ENCODE measurements around the gene TACR1. TPM values are rescaled to one million over a fixed set of nuclear protein-coding genes. Genes with fewer than 3 reads are reported as not detected.

TACR1 gene
- total and polyA plus RNA-seq, 2 donors (not counting 1 experiment from before 2014, with no cell fraction given): 0.01 to 0.05 TPM

- Mint-ChIP-seq H3K4me3 (no peak overlapping the region), H3K4me1 (no peaks in the 10 kb centered on the region), H3K27ac (no peak overlapping the region), H3K27me3 (no peaks in the 10 kb centered on the region), H3K9me3 (ENCODE audit: insufficient read depth) (no peaks in the 10 kb centered on the region)
- Histone ChIP-seq H3K36me3 (replicated peaks in 1 of 2; ENCODE audit: control extremely low read depth in 1 of 2, control insufficient read depth in 1 of 2, extremely low read depth in 1 of 2, insufficient read depth in 2 of 2, low read length in 1 of 2) (no peaks in the 10 kb centered on the region), H3K79me2 (ENCODE audit: control insufficient read depth, insufficient read depth, low read length) (no peaks in the 10 kb centered on the region), H3K9me3 (ENCODE audit: control extremely low read depth in 1 of 3, control insufficient read depth in 2 of 3, insufficient read depth in 1 of 3, low read length in 2 of 3) (no peaks in the 10 kb centered on the region), H2AFZ (ENCODE audit: insufficient read depth, low read depth, low read length, poor library complexity, severe bottlenecking) (no peak overlapping the region), H4K20me1 (ENCODE audit: control insufficient read depth, insufficient read depth, low read length, poor library complexity, severe bottlenecking) (no peaks in the 10 kb centered on the region), H3K27ac (ENCODE audit: low read length in 2 of 2) (no peak overlapping the region), H3K4me2 (replicated peaks; ENCODE audit: low read depth, low read length, poor library complexity, severe bottlenecking) (no peak overlapping the region), H3K9ac (ENCODE audit: low read length) (no peak overlapping the region), H3K4me3 (ENCODE audit: control extremely low read depth in 1 of 5, extremely low read depth in 1 of 5, insufficient read depth in 1 of 5, low read depth in 2 of 5, low read length in 4 of 5) (no peak overlapping the region), H3K4me1 (ENCODE audit: control insufficient read depth in 2 of 2, insufficient read depth in 2 of 2, low read length in 2 of 2) (no peaks in the 10 kb centered on the region), H3K27me3 (replicated peaks in 1 of 4; ENCODE audit: control extremely low read depth in 1 of 4, control insufficient read depth in 3 of 4, insufficient read depth in 4 of 4, low read length in 3 of 4) (no peaks in the 10 kb centered on the region)
- POLR2A ChIA-PET: no interaction called here
- intact Hi-C loops (cut with micrococcal nuclease): no loop called here
- TF ChIP-seq EZH2 (IDR thresholded peaks at IDR 0.05; ENCODE audit: borderline replicate concordance, insufficient read depth, low read depth, low read length, poor library complexity, severe bottlenecking): no peak
- no peak for TF ChIP-seq CTCF (IDR thresholded peaks at IDR 0.05)
- no peak for ATAC-seq (ENCODE audit: low read depth)
- CTCF ChIA-PET: no interaction called here
- no peak for DNase-seq
- WGBS (ENCODE audit: insufficient coverage): 90% methylated on average over 4 of the region's 6 CpGs
These were observed 168.1 kb downstream of the TACR1 start for GRCh38 chr2:75031171-75031570.

GRCh38 chr2:75030218-75031009, 168.9 kb downstream of the TACR1 start:
- Histone ChIP-seq H3K4me3 (ENCODE audit: control extremely low read depth in 1 of 5, extremely low read depth in 1 of 5, insufficient read depth in 1 of 5, low read depth in 2 of 5, low read length in 4 of 5) (no peak overlapping the region), H3K79me2 (ENCODE audit: control insufficient read depth, insufficient read depth, low read length) (no peaks in the 10 kb centered on the region), H3K27me3 (replicated peaks in 1 of 4; ENCODE audit: control extremely low read depth in 1 of 4, control insufficient read depth in 3 of 4, insufficient read depth in 4 of 4, low read length in 3 of 4) (no peaks in the 10 kb centered on the region), H3K4me1 (ENCODE audit: control insufficient read depth in 2 of 2, insufficient read depth in 2 of 2, low read length in 2 of 2) (no peaks in the 10 kb centered on the region), H3K27ac (ENCODE audit: low read length in 2 of 2) (no peak overlapping the region), H4K20me1 (ENCODE audit: control insufficient read depth, insufficient read depth, low read length, poor library complexity, severe bottlenecking) (no peaks in the 10 kb centered on the region), H2AFZ (ENCODE audit: insufficient read depth, low read depth, low read length, poor library complexity, severe bottlenecking) (no peak overlapping the region), H3K9me3 (ENCODE audit: control extremely low read depth in 1 of 3, control insufficient read depth in 2 of 3, insufficient read depth in 1 of 3, low read length in 2 of 3) (no peaks in the 10 kb centered on the region), H3K4me2 (replicated peaks; ENCODE audit: low read depth, low read length, poor library complexity, severe bottlenecking) (no peak overlapping the region), H3K9ac (ENCODE audit: low read length) (no peak overlapping the region), H3K36me3 (replicated peaks in 1 of 2; ENCODE audit: control extremely low read depth in 1 of 2, control insufficient read depth in 1 of 2, extremely low read depth in 1 of 2, insufficient read depth in 2 of 2, low read length in 1 of 2) (no peaks in the 10 kb centered on the region)
- Mint-ChIP-seq H3K27ac (no peak overlapping the region), H3K27me3 (no peaks in the 10 kb centered on the region), H3K4me3 (no peak overlapping the region), H3K4me1 (no peaks in the 10 kb centered on the region), H3K9me3 (ENCODE audit: insufficient read depth) (no peaks in the 10 kb centered on the region)
- TF ChIP-seq CTCF (IDR thresholded peaks at IDR 0.05) (no peak), EZH2 (IDR thresholded peaks at IDR 0.05; ENCODE audit: borderline replicate concordance, insufficient read depth, low read depth, low read length, poor library complexity, severe bottlenecking) (no peak)
- no peak for DNase-seq
- no peak for ATAC-seq (ENCODE audit: low read depth)
- POLR2A ChIA-PET: interaction anchor here (0.5 kb wide), 1 partner anchor 62 kb away, joined by 4 read pairs; no protein-coding TSS in a partner anchor
- intact Hi-C loops (cut with micrococcal nuclease): no loop called here
- CTCF ChIA-PET: interaction anchor here (0.6 kb wide), 1 partner anchor 52 kb away, joined by 3 read pairs; no protein-coding TSS in a partner anchor
- 87% methylated on average over 3 of the region's 3 CpGs for WGBS (ENCODE audit: insufficient coverage)

Data from B cell (primary cell).